Measurements from ENCODE around the gene ERMARD. TPM values are rescaled to one million over a fixed set of nuclear protein-coding genes. Genes with fewer than 3 reads are reported as not detected.

ERMARD gene
- total RNA-seq, 1 donor from 2014 or later: 26.1 TPM

- Mint-ChIP-seq H3K4me1 (ENCODE audit: low read depth) (peaks cover 7% of the 10 kb centered on the region), H3K9me3 (ENCODE audit: low read depth) (no peaks in the 10 kb centered on the region), H3K36me3 (ENCODE audit: low read depth) (peaks cover 31% of the 10 kb centered on the region), H3K27me3 (ENCODE audit: low read depth) (no peaks in the 10 kb centered on the region), H3K4me3 (ENCODE audit: unreplicated experiment) (no peak overlapping the region), H3K27ac (ENCODE audit: unreplicated experiment) (no peak overlapping the region)
- no peak for TF ChIP-seq CTCF (IDR thresholded peaks at IDR 0.05)
- DNase-seq (ENCODE audit: low spot score): no peak
Measured at GRCh38 chr6:169766921-169767736, 15.7 kb downstream of the ERMARD start.

- Mint-ChIP-seq H3K4me3 (ENCODE audit: unreplicated experiment) (no peak overlapping the region), H3K4me1 (ENCODE audit: low read depth) (peaks cover 10% of the 10 kb centered on the region), H3K27ac (ENCODE audit: unreplicated experiment) (no peak overlapping the region), H3K9me3 (ENCODE audit: low read depth) (no peaks in the 10 kb centered on the region), H3K36me3 (ENCODE audit: low read depth) (peaks cover 26% of the 10 kb centered on the region), H3K27me3 (ENCODE audit: low read depth) (no peaks in the 10 kb centered on the region)
- TF ChIP-seq CTCF (IDR thresholded peaks at IDR 0.05): no peak
- DNase-seq (ENCODE audit: low spot score): no peak
Measured at GRCh38 chr6:169774347-169774746, 22.9 kb downstream of the ERMARD start.

- peaks cover 16% of the 10 kb centered on the region for H3K4me1 Mint-ChIP-seq (ENCODE audit: low read depth)
- no peak for TF ChIP-seq CTCF (IDR thresholded peaks at IDR 0.05)
- no peak overlapping the region for H3K4me3 Mint-ChIP-seq (ENCODE audit: unreplicated experiment)
- H3K27ac Mint-ChIP-seq (ENCODE audit: unreplicated experiment): no peak overlapping the region
- no peaks in the 10 kb centered on the region for H3K9me3 Mint-ChIP-seq (ENCODE audit: low read depth)
- DNase-seq (ENCODE audit: low spot score): no peak
- peaks cover 26% of the 10 kb centered on the region for H3K36me3 Mint-ChIP-seq (ENCODE audit: low read depth)
- H3K27me3 Mint-ChIP-seq (ENCODE audit: low read depth): no peaks in the 10 kb centered on the region
Measured at GRCh38 chr6:169775321-169775720, 23.9 kb downstream of the ERMARD start.

- TF ChIP-seq CTCF (IDR thresholded peaks at IDR 0.05): no peak
- peaks cover 27% of the 10 kb centered on the region for H3K36me3 Mint-ChIP-seq (ENCODE audit: low read depth)
- H3K4me3 Mint-ChIP-seq (ENCODE audit: unreplicated experiment): no peak overlapping the region
- H3K27ac Mint-ChIP-seq (ENCODE audit: unreplicated experiment): no peak overlapping the region
- H3K27me3 Mint-ChIP-seq (ENCODE audit: low read depth): no peaks in the 10 kb centered on the region
- no peaks in the 10 kb centered on the region for H3K9me3 Mint-ChIP-seq (ENCODE audit: low read depth)
- DNase-seq (ENCODE audit: low spot score): no peak
- peaks cover 26% of the 10 kb centered on the region for H3K4me1 Mint-ChIP-seq (ENCODE audit: low read depth)
Measured at GRCh38 chr6:169776379-169776778, 25.0 kb downstream of the ERMARD start.

- TF ChIP-seq CTCF (IDR thresholded peaks at IDR 0.05): no peak
- no peak overlapping the region for H3K4me3 Mint-ChIP-seq (ENCODE audit: unreplicated experiment)
- H3K27me3 Mint-ChIP-seq (ENCODE audit: low read depth): no peaks in the 10 kb centered on the region
Measured at GRCh38 chr6:169777896-169778295, 26.5 kb downstream of the ERMARD start.

More at GRCh38 chr6:169777896-169778295, 26.5 kb downstream of the ERMARD start:
- H3K4me1 Mint-ChIP-seq (ENCODE audit: low read depth): peaks cover 29% of the 10 kb centered on the region
- no peak overlapping the region for H3K27ac Mint-ChIP-seq (ENCODE audit: unreplicated experiment)
- H3K9me3 Mint-ChIP-seq (ENCODE audit: low read depth): no peaks in the 10 kb centered on the region
- no peak for DNase-seq (ENCODE audit: low spot score)
- peaks cover 23% of the 10 kb centered on the region for H3K36me3 Mint-ChIP-seq (ENCODE audit: low read depth)

Data from chondrocyte (in vitro differentiated cells).